HepG2 (cell line): ENCODE data around the gene PRRT1B. TPM values are rescaled to one million over a fixed set of nuclear protein-coding genes. Genes with fewer than 3 reads are reported as not detected.

Experiments
- DDIT3 ChIP-seq: sonication (generic); formaldehyde crosslinking; IDR thresholded peaks from 2 replicates; pipeline ENCODE4 v1.4.0; 2020; ENCODE audit warnings: mild to moderate bottlenecking, missing genetic modification reagents
- FOXA3 ChIP-seq: IDR thresholded peaks from 2 replicates; pipeline ENCODE4 v1.6.1; 2016; ENCODE audit warnings: missing genetic modification reagents, missing compliant biosample characterization
- GFI1 ChIP-seq: sonication (generic); formaldehyde crosslinking; IDR thresholded peaks from 2 replicates; pipeline ENCODE4 v1.5.0; 2020; ENCODE audit warnings: missing genetic modification reagents, mild to moderate bottlenecking, borderline replicate concordance
- PAF1 ChIP-seq: IDR thresholded peaks from 2 replicates; pipeline ENCODE4 v1.6.1; 2016; ENCODE audit warnings: missing genetic modification reagents, missing compliant biosample characterization
- SAP130 ChIP-seq: IDR thresholded peaks from 2 replicates; pipeline ENCODE4 v1.6.1; 2016; ENCODE audit warnings: low read depth
- TP53 ChIP-seq: sonication (generic); formaldehyde crosslinking; conservative IDR thresholded peaks from 2 replicates; pipeline ENCODE4 v1.4.0; 2020; ENCODE audit warnings: missing genetic modification reagents
- XRCC5 ChIP-seq: fragments of 200-400 bp; formaldehyde crosslinking; optimal IDR thresholded peaks from 2 replicates; pipeline ENCODE3; 2017; ENCODE audit warnings: mild to moderate bottlenecking, low read length
- ZNF142 ChIP-seq: sonication (generic); formaldehyde crosslinking; IDR thresholded peaks from 2 replicates; pipeline ENCODE4 v1.4.0; 2020; ENCODE audit warnings: missing genetic modification reagents
- ZNF605 ChIP-seq: sonication (generic); formaldehyde crosslinking; IDR thresholded peaks from 2 replicates; pipeline ENCODE4 v1.8.0; 2022; ENCODE audit warnings: mild to moderate bottlenecking, missing genetic modification reagents
- ZNF609 ChIP-seq: sonication (generic); formaldehyde crosslinking; IDR thresholded peaks from 2 replicates; pipeline ENCODE4 v1.4.0; 2020; ENCODE audit warnings: mild to moderate bottlenecking, missing genetic modification reagents, borderline replicate concordance
- ZNF776 ChIP-seq: sonication (generic); formaldehyde crosslinking; IDR thresholded peaks from 2 replicates; pipeline ENCODE4 v1.4.0; 2020; ENCODE audit warnings: mild to moderate bottlenecking, missing genetic modification reagents
- ZSCAN21 ChIP-seq: sonication (generic); formaldehyde crosslinking; IDR thresholded peaks from 2 replicates; pipeline ENCODE4 v1.8.0; 2022; ENCODE audit warnings: mild to moderate bottlenecking, missing genetic modification reagents, moderate library complexity, borderline replicate concordance
- polyA plus RNA-seq, 8 experiments: library from polyadenylated mRNA; depleted of rRNA in 3 of 8; stranded (reverse) in 7 of 8; unstranded in 1 of 8; fragments of >200 nt; fragmentation: Illumina TruSeq in 4 of 8; extraction: Trizol in 4 of 8; gene quantifications; 2 replicates each; pipeline versions ENCODE4 v1.2.1 to v1.2.3, GENCODE V29; 2011 to 2016; ENCODE audit warnings: low read depth in 4 of 8, missing spikeins in 1 of 8, mixed read lengths in 1 of 8; ENCODE audit not compliant: insufficient read depth in 1 of 8
- total RNA-seq, 5 experiments: library from RNA; depleted of rRNA; stranded (reverse); fragments of >200 nt; fragmentation: Illumina TruSeq; extraction: Trizol; gene quantifications; 2 replicates each; pipeline ENCODE4 v1.2.3, GENCODE V29; 2016; ENCODE audit warnings: low read depth in 1 of 5
- TF ChIP-seq, protein P1 (sequence below): sonication (generic); formaldehyde crosslinking; IDR thresholded peaks from 2 replicates; pipeline ENCODE4 v1.5.0; 2020; ENCODE audit warnings: mild to moderate bottlenecking, missing genetic modification reagents
- TF ChIP-seq, protein P2 (sequence below): sonication (generic); formaldehyde crosslinking; IDR thresholded peaks from 2 replicates; pipeline ENCODE4 v1.4.0; 2020; ENCODE audit warnings: missing genetic modification reagents

Gene PRRT1B
- total and polyA plus RNA-seq, 2 of the 13 experiments (the other 11 are each of a cell fraction or from before 2014, with no cell fraction given) = not detected

DNA sequence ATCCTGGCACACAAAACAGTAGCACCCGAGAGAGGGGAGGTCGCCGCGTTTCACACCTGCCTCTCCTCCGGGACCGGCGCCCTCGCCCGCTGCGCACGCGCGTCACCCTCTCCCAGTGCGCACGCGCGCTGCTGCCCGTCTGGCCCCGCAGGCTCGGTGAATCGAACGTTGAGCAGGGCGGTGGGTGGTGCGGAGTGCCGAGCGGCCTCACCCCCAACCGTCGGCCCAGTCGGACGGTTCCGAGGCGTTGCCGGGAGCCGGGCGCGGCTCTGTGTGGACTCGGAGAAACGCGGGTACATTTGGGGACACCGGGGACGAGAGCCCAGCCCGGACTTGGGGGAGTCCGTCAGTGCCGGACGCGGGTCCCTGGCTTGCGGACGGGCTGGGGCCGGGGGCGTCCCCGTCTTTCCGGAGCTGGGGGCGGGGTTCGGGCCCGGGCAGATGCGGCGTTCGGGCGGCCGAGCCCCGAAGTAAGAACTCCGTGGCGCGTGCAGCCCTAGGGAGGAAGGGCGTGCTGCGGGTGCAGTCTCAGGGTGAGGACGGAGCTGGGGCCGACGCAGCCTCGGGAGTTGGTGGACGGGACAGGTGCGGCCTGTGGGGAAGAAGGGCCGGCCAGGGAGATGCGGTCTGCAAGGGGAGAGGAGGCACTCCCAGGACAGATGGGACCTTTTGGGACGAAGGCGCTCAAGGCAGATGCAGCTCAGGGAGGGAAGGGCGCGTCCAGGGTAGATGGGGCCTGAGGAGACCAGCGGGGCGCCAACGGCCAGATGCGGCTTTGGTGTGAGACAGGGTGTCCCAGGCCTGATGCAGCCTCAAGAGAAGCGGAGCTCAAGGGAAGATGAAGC, 42.3 kb upstream of the PRRT1B start, which contains the start of gene POMT1 (continued):
- TF ChIP-seq ZNF609 (CRISPR knock-in tag) = peak; percentile 47; the same call in 1 of the 2 replicates
- TF ChIP-seq SAP130 (CRISPR knock-in tag) = peak; percentile 89
- TF ChIP-seq, protein P1, sequence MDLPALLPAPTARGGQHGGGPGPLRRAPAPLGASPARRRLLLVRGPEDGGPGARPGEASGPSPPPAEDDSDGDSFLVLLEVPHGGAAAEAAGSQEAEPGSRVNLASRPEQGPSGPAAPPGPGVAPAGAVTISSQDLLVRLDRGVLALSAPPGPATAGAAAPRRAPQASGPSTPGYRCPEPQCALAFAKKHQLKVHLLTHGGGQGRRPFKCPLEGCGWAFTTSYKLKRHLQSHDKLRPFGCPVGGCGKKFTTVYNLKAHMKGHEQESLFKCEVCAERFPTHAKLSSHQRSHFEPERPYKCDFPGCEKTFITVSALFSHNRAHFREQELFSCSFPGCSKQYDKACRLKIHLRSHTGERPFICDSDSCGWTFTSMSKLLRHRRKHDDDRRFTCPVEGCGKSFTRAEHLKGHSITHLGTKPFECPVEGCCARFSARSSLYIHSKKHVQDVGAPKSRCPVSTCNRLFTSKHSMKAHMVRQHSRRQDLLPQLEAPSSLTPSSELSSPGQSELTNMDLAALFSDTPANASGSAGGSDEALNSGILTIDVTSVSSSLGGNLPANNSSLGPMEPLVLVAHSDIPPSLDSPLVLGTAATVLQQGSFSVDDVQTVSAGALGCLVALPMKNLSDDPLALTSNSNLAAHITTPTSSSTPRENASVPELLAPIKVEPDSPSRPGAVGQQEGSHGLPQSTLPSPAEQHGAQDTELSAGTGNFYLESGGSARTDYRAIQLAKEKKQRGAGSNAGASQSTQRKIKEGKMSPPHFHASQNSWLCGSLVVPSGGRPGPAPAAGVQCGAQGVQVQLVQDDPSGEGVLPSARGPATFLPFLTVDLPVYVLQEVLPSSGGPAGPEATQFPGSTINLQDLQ (CRISPR knock-in tag) = no peak; the same call in 1 of the 2 replicates
- 0 out of 2 replicates have a peak, but pooled peaks have one; percentile 11 for TF ChIP-seq PAF1 (CRISPR knock-in tag)
- 0 out of 2 replicates have a peak, but pooled peaks have one; percentile 88 for TF ChIP-seq ZNF776
- TF ChIP-seq, protein P2, sequence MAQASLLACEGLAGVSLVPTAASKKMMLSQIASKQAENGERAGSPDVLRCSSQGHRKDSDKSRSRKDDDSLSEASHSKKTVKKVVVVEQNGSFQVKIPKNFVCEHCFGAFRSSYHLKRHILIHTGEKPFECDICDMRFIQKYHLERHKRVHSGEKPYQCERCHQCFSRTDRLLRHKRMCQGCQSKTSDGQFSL (CRISPR knock-in tag) = peak; percentile 98
- TF ChIP-seq ZNF605 (CRISPR knock-in tag) = peak; percentile 79
- TF ChIP-seq FOXA3 (CRISPR knock-in tag) = peak; percentile 55; the same call in 1 of the 2 replicates
- peak; percentile 98 for TF ChIP-seq XRCC5
- peak; percentile 62; the same call in 1 of the 2 replicates for TF ChIP-seq TP53 (CRISPR knock-in tag)
- peak; percentile 91 for TF ChIP-seq ZNF142 (CRISPR knock-in tag)
- TF ChIP-seq DDIT3 (CRISPR knock-in tag) = no peak
- peak; percentile 76 for TF ChIP-seq ZSCAN21 (CRISPR knock-in tag)
- peak; percentile 76 for TF ChIP-seq GFI1
